Colon (tissue), 2 donors: ENCODE data around the gene PXDC1.
"Not testable (repeated sequence)": the region's sequence is repeated elsewhere in the genome, so short reads cannot be mapped to it uniquely, and the experiment has no call there.

Experiments used
- FAIRE-seq: peaks from 2 replicates; lab custom pipeline; 2012; peaks lifted over from hg19 to GRCh38; lab: Jason Lieb, UNC
- donor health status: control.
- donor health status: control.

The PXDC1 gene

GRCh38 chr6:3762359-3762758, 10.8 kb upstream of the PXDC1 start:
- no peak for FAIRE-seq

- no peak for FAIRE-seq
These were observed 10.4 kb upstream of the PXDC1 start for GRCh38 chr6:3761989-3762270.

GRCh38 chr6:3759646-3760232, 8.2 kb upstream of the PXDC1 start:
- no peak for FAIRE-seq

GRCh38 chr6:3758842-3759144, 7.3 kb upstream of the PXDC1 start:
- FAIRE-seq: no peak

- not testable (repeated sequence) for FAIRE-seq
These were observed 6.7 kb upstream of the PXDC1 start for GRCh38 chr6:3757998-3758841.

GRCh38 chr6:3757241-3757641, 5.7 kb upstream of the PXDC1 start:
- FAIRE-seq: no peak

- no peak for FAIRE-seq
These were observed 5.0 kb upstream of the PXDC1 start for GRCh38 chr6:3756546-3756945.

GRCh38 chr6:3755637-3756545, 4.4 kb upstream of the PXDC1 start:
- no peak for FAIRE-seq

- FAIRE-seq: no peak
These were observed 3.3 kb upstream of the PXDC1 start for GRCh38 chr6:3754776-3755175.

GRCh38 chr6:3754032-3754725, 2.7 kb upstream of the PXDC1 start:
- not testable (repeated sequence) for FAIRE-seq

GRCh38 chr6:3753228-3753835, 1.8 kb upstream of the PXDC1 start:
- no peak for FAIRE-seq

- no peak for FAIRE-seq
These were observed 1.2 kb upstream of the PXDC1 start for GRCh38 chr6:3752531-3753227.

- FAIRE-seq: no peak
These were observed 417 bp upstream of the PXDC1 start for GRCh38 chr6:3751730-3752530.

GRCh38 chr6:3750317-3751076, 1.0 kb downstream of the PXDC1 start:
- FAIRE-seq: no peak

GRCh38 chr6:3749977-3750316, 1.6 kb downstream of the PXDC1 start:
- FAIRE-seq: no peak

GRCh38 chr6:3749067-3749841, 2.3 kb downstream of the PXDC1 start:
- FAIRE-seq: no peak

GRCh38 chr6:3748208-3749066, 3.1 kb downstream of the PXDC1 start:
- FAIRE-seq: no peak

GRCh38 chr6:3747100-3747737, 4.3 kb downstream of the PXDC1 start:
- FAIRE-seq: no peak
